ENCODE results near the gene ADORA2A. TPM values are rescaled to one million over a fixed set of nuclear protein-coding genes. Genes with fewer than 3 reads are reported as not detected.

ADORA2A gene
- total RNA-seq, 2 donors from 2014 or later = 1.9 to 2.6 TPM

DNA sequence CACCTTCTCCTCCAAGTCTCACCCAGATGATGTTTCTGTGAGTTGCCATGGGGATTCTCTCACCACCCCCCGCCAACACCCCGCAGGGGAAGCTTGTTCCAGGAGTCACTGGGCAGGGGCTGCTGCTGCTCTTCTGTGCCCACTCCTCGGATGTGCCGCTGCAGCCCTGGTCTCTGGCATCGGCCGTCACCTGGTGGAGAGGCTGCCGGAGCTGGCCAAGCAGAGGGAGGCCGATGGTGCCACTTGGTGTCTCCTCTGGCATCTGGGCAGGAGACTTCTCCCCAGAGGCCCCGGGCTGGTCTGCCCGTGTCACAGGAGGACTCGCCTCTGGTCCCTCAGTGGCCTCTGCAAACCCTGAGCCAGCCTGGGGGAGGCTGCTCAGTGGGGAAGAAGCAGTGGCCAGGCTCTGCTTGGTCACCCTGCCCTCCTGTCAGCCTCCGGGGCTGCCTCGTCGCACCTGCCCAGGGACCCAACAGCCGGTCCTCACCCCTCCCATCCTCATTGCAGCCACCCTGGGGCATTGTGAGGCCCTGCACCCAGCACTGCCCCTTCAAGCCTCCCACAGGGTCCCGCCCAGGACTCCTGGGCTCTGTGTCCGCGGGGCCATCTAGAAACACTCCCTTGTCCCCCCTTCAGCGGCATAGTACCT lies 424 bp upstream of the ADORA2A start:
- intact Hi-C loops (cut with DNase I) = no loop called here
- DNase-seq (ENCODE audit: low spot score) = peak; percentile 73

GRCh38 chr22:24428751-24429410 lies 1.5 kb downstream of the ADORA2A start:
- intact Hi-C loops (cut with DNase I) = no loop called here
- peak; percentile 57 for DNase-seq (ENCODE audit: low spot score)

DNA sequence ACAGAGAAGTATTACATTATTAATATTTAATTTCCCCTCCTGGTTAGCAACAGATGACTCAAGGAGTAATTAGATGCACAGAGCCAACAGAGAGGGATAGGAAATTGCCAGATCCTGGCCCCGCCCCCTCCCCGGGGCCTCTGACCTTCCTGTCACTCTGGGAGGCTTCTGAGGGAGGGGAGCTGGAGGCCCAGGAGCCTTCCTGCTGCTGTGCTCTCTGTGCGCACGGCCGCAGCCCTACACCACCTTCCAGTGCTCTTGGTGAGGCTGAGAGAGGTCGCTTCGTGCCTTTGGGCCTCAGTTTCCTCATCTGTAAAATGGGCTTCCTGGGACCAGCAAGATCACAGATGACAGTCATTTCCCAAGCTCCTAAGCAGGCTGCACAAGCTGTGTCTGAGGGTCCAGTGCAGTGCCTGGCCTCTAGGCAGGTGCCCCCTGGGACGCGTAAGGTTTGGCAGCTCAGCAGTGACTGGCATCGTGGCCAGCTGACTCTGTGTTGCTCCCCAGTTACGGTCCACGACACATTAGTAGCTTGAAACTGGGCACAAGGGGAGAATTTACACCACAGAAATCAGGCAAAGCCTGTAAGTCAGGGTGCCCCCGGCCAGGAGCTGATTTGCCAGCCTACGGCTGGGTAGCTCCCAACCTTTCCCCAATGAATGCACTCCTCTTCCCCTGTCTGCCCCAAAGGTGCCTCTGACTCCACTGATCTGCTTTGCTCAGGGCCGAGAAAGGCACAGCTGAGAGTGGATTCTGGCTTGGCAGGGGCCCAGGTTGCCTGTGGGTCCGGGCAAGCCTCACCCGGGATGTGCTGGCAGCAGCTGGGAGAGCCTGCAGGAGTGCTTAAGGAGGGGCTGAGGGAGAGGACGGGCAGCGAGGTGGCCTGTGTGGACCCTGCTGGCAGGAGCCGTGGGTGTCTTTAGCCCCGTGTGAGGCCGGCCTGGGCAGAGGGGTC lies 2.3 kb downstream of the ADORA2A start:
- intact Hi-C loops (cut with DNase I) = no loop called here
- peak; percentile 80 for DNase-seq (ENCODE audit: low spot score)

GRCh38 chr22:24430431-24431308 lies 3.3 kb downstream of the ADORA2A start:
- DNase-seq (ENCODE audit: low spot score) = peak; percentile 71

DNA sequence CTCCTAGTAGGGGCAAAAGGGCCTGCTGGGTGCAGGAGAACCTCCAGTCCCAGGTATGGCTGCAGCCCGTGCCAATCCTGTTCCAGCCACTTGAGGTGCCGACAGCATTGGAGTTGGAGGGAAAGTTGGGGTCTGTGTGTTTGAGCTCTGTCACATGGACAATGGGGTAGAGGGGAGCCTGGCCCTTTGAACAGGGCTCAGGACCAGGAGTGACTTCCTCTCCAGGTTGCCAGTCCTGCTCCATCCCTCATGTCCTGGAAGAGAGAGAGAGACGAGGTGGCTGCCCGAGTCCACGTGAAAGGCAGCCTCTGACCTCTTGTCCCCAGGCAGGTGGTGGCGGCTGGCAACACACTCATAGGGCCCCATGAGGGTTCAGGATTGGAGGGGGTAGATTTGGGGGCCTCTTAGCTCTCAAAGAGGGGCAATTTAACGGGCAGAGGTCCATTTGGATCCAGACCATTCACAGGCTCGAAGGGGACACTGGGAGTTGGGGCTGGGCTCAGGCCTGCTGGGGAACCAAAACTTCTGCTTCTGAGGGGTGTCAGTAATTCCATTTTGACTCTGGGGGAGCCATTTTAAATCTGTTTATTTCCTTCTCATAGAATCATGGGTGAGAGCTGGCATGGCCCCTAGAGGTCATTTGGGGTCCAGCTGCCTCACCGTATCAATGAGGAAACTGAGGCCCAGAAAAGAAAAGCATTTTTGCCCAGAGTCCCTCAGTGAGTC lies 4.1 kb downstream of the ADORA2A start:
- peak; percentile 68 for DNase-seq (ENCODE audit: low spot score)
- intact Hi-C loops (cut with DNase I) = no loop called here

More at GRCh38 chr22:24430431-24431308, 3.3 kb downstream of the ADORA2A start:
- intact Hi-C loops (cut with DNase I) = no loop called here

DNA sequence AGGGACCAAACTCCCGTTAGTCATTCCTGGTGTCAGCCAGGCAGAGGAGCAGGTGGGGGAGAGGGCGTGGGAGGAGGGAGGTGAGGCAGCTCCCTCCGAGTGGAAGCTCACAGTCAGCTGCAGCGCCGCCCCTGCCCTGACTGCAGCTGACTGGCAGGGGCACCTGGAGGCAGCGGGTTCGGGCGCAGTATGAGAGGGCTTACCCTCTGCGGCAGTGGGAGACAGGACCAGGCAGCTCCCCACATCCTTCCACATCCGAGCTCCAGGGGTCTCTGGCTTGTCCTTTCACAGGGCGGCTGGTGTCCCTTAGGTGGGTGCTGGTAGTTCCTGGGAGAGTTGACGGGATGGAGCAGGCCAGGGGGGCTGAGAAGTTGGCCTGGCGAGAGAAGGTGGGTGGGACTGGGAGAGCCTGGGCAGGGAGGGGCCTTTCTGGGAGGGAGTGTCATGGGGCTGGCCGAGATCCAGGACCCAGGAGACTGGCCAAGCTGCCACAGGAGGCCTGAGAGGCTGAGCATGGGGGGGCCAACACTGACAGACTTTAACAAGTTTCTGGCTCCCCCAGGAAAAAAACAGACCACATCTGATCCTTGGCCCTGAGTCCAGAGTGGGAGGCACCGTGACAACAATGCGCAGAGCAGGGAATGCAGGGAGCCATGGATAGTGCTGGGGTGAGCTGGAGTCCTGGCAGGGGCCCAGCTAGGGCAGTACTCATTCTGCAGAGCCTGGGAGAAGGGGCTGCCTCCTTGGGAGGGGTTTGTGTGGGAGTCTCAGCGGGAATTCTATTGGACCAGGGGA lies 4.9 kb downstream of the ADORA2A start:
- intact Hi-C loops (cut with DNase I) = no loop called here
- peak; percentile 89 for DNase-seq (ENCODE audit: low spot score)

DNA sequence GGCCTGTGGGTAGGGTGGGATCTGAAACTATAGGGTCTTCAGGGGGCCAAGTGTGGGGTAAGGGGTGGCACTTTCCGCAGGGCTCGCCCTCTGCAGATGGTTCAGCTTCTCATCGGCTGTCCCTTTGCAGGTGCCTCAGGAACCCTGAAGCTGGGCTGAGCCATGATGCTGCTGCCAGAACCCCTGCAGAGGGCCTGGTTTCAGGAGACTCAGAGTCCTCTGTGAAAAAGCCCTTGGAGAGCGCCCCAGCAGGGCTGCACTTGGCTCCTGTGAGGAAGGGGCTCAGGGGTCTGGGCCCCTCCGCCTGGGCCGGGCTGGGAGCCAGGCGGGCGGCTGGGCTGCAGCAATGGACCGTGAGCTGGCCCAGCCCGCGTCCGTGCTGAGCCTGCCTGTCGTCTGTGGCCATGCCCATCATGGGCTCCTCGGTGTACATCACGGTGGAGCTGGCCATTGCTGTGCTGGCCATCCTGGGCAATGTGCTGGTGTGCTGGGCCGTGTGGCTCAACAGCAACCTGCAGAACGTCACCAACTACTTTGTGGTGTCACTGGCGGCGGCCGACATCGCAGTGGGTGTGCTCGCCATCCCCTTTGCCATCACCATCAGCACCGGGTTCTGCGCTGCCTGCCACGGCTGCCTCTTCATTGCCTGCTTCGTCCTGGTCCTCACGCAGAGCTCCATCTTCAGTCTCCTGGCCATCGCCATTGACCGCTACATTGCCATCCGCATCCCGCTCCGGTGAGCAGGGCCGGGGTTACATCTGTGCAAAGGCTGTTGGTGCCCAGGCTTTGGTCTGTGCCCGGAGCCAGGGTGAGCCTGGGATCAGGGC lies 5.8 kb downstream of the ADORA2A start:
- peak; percentile 79 for DNase-seq (ENCODE audit: low spot score)
- intact Hi-C loops (cut with DNase I) = no loop called here

DNA sequence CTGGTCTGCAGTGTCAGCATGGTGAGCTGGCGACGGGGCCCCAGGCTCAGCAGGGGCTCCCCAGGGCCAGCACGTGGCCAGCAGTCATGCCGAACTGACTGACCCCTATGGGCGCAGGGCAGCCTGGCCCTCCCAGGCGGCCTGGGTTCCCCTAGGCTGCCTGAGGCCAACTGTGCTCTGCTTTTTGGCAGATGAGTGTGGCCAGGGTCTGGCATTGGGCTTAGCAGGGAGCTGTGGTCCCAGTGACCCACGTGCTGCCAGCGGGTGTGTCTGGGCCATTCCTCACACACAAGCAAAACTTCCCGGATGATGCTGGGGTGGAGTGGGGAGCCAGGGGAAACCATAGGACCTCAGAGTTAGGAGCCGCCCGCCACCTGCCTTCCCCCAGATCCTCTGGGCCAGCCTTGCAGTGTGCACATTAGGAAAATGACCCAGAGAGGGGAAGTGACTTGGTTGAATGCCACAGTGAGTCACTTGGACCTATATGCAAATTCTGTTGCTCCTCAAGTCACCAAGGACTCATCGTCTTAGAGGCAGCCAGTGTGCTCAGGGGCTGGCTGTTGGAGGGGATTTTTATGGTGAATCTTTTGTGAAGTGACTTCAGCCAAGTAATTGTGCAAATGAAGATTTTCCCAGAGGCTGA lies 6.5 kb downstream of the ADORA2A start:
- intact Hi-C loops (cut with DNase I) = no loop called here
- peak; percentile 85 for DNase-seq (ENCODE audit: low spot score)

DNA sequence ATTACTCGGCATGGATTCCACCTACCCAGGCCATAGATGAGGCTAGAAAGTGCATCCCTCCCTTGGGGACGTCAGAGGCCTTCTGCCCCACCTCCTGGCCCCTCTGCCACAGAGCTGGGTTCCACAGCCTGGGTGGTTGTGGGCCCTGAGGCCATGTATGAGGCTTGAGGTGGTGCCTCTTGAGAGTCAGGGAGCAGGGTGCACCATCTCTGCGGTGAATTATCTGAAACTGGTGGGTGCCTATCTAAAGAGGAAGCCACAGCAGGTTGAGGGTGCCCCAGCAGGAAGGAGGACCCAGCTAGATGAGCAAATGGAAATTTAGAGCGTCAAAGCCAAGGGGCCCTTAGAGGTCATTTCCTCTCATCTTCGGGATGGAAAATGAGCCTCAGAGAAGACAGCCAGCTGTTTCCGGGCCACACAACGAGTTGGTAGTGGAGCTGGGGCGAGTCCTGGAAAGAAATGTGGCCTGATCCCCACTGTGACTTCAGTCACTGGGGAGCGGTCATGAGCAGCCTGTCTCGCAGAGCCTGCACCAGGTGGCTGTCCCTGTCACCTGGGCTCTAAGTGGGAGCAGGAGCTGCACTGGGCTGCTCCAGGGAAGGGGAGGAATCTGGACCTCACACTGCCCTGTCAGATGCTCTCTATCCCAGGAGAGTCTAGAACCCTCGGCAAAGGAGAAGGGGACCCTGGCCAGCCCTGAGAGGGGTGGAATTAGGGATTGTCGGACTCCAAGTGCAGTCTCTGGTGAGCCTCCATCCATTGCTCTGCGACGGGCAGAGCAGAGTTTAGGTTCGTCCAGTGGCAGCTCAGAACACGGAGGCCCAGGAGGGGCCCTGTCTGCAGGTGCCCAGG lies 7.3 kb downstream of the ADORA2A start:
- peak; percentile 86 for DNase-seq (ENCODE audit: low spot score)

GRCh38 chr22:24435323-24435645 lies 7.9 kb downstream of the ADORA2A start:
- intact Hi-C loops (cut with DNase I) = no loop called here
- no peak for DNase-seq (ENCODE audit: low spot score)

More for the DNA sequence above, 7.3 kb downstream of the ADORA2A start:
- intact Hi-C loops (cut with DNase I) = no loop called here

GRCh38 chr22:24435861-24436371 lies 8.5 kb downstream of the ADORA2A start:
- DNase-seq (ENCODE audit: low spot score) = peak; percentile 83
- intact Hi-C loops (cut with DNase I) = no loop called here

DNA sequence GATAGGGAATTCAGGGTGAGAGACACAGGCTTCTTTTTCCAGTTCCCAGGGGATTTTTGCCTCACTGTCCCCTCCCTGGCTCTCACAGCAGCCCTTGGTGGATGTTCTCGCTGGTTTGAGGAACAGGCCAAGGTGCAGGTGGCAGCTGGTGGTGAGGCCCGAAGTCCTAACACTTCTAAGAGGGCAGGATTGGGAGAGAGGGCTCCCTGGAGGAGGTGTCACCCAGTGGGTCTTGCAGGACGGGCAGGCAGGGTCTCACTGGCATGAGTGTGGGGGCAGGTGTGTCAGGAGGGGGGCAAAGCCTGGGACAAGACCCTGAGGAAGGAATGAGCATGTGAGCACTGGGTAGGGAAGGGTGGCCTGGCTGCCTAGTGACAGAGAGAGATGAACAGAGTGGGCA lies 9.2 kb downstream of the ADORA2A start:
- DNase-seq (ENCODE audit: low spot score) = no peak
- intact Hi-C loops (cut with DNase I) = no loop called here

- DNase-seq (ENCODE audit: low spot score) = no peak
- intact Hi-C loops (cut with DNase I) = no loop called here
Measured at GRCh38 chr22:24437091-24437490, 9.7 kb downstream of the ADORA2A start.

GRCh38 chr22:24437741-24438328 lies 10.4 kb downstream of the ADORA2A start:
- intact Hi-C loops (cut with DNase I) = no loop called here

DNA sequence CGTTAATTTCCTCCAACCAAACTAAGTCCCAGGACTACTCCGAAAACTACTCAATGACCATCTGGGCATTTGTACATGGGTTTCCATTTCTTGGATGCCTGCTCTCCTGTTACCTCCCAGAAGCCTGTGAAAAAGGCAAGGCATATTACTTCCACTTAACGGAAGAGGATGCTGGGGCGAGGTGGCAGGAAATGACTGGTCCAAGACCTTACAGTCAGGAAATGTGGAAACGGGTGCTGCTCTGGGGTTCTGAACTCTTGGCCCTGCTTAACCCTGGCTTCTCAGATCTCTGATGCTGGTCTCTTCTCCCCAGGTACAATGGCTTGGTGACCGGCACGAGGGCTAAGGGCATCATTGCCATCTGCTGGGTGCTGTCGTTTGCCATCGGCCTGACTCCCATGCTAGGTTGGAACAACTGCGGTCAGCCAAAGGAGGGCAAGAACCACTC lies 12.9 kb downstream of the ADORA2A start:
- DNase-seq (ENCODE audit: low spot score) = no peak
- intact Hi-C loops (cut with DNase I) = no loop called here

More at GRCh38 chr22:24437741-24438328, 10.4 kb downstream of the ADORA2A start:
- no peak for DNase-seq (ENCODE audit: low spot score)
